Liver (tissue), 9 donors: Measurements from ENCODE around the gene MFNG. TPM values are rescaled to one million over a fixed set of nuclear protein-coding genes. Genes with fewer than 3 reads are reported as not detected.

Source experiments
- DNase-seq: peaks from one replicate; pipeline ENCODE4 v3.0.0-alpha.2; 2017; ENCODE audit warnings: low spot score
- H3K27ac ChIP-seq, 2 donors: one replicate each; pipeline ENCODE4 v1.7.0; 2013; ENCODE audit warnings: inconsistent platforms in 2 of 2, low read length in 2 of 2, control low read depth in 1 of 2, low read depth in 1 of 2, mild to moderate bottlenecking in 1 of 2
- H3K27me3 ChIP-seq, 4 donors: one replicate each; pipeline versions ENCODE4 v1.6.1 to v1.7.0; 2013; ENCODE audit warnings: low read length in 3 of 4, inconsistent platforms in 1 of 4, mild to moderate bottlenecking in 1 of 4, moderate library complexity in 1 of 4; ENCODE audit not compliant: control insufficient read depth in 4 of 4, insufficient read depth in 4 of 4
- H3K36me3 ChIP-seq, 4 donors: one replicate each; pipeline versions ENCODE4 v1.6.1 to v1.7.0; 2013; ENCODE audit warnings: low read length in 3 of 4, mild to moderate bottlenecking in 3 of 4, low read depth in 1 of 4, moderate library complexity in 1 of 4; ENCODE audit not compliant: control insufficient read depth in 4 of 4, insufficient read depth in 3 of 4
- H3K4me1 ChIP-seq, 4 donors: one replicate each; pipeline versions ENCODE4 v1.6.1 to v1.7.0; 2013; ENCODE audit warnings: low read length in 3 of 4, mild to moderate bottlenecking in 3 of 4, moderate library complexity in 1 of 4; ENCODE audit not compliant: control insufficient read depth in 4 of 4, insufficient read depth in 4 of 4
- H3K4me3 ChIP-seq, 3 donors: one replicate each; pipeline versions ENCODE4 v1.6.1 to v1.7.0; 2013; ENCODE audit warnings: low read length in 3 of 3, control low read depth in 1 of 3, low read depth in 1 of 3, mild to moderate bottlenecking in 1 of 3
- H3K9ac ChIP-seq, 2 donors: one replicate each; pipeline ENCODE4 v1.7.0; 2013; ENCODE audit warnings: low read length in 2 of 2, mild to moderate bottlenecking in 2 of 2, moderate library complexity in 2 of 2, control low read depth in 1 of 2, low read depth in 1 of 2
- H3K9me3 ChIP-seq, 4 donors: one replicate each; pipeline versions ENCODE4 v1.6.1 to v1.7.0; 2013; ENCODE audit warnings: low read length in 3 of 4; ENCODE audit not compliant: control insufficient read depth in 4 of 4
- EGR1 ChIP-seq, 2 donors: IDR thresholded peaks; 2 replicates each; pipeline ENCODE4 v1.6.1; 2016 to 2018; ENCODE audit warnings: antibody characterized with exemption in 2 of 2, low read depth in 2 of 2
- FOXA1 ChIP-seq: IDR thresholded peaks from 2 replicates; pipeline ENCODE4 v1.6.1; 2016; ENCODE audit warnings: antibody characterized with exemption
- FOXA2 ChIP-seq: IDR thresholded peaks from 2 replicates; pipeline ENCODE4 v1.6.1; 2016; ENCODE audit warnings: antibody characterized with exemption
- GABPA ChIP-seq, 2 donors: IDR thresholded peaks in 1 of 2; conservative IDR thresholded peaks in 1 of 2; 2 replicates each; pipeline ENCODE4 v1.6.1; 2016; ENCODE audit warnings: antibody characterized with exemption in 2 of 2, mild to moderate bottlenecking in 1 of 2, moderate library complexity in 1 of 2
- HNF4A ChIP-seq, 2 donors: conservative IDR thresholded peaks; 2 replicates each; pipeline ENCODE4 v1.6.1; 2016; ENCODE audit warnings: antibody characterized with exemption in 2 of 2, mild to moderate bottlenecking in 2 of 2
- HNF4G ChIP-seq: IDR thresholded peaks from 2 replicates; pipeline ENCODE4 v1.6.1; 2016; ENCODE audit warnings: antibody characterized with exemption
- NR2F2 ChIP-seq: IDR thresholded peaks from 2 replicates; pipeline ENCODE4 v1.6.1; 2016; ENCODE audit warnings: antibody characterized with exemption
- RAD21 ChIP-seq, 2 donors: IDR thresholded peaks; 2 replicates each; pipeline ENCODE4 v1.6.1; 2016; ENCODE audit warnings: antibody characterized with exemption in 2 of 2, mild to moderate bottlenecking in 2 of 2
- RXRA ChIP-seq, 2 donors: IDR thresholded peaks; 2 replicates each; pipeline ENCODE4 v1.6.1; 2017 to 2018; ENCODE audit warnings: antibody characterized with exemption in 2 of 2, mild to moderate bottlenecking in 1 of 2
- SP1 ChIP-seq: IDR thresholded peaks from 2 replicates; pipeline ENCODE4 v1.6.1; 2018; ENCODE audit warnings: antibody characterized with exemption, mild to moderate bottlenecking
- TAF1 ChIP-seq: conservative IDR thresholded peaks from 2 replicates; pipeline ENCODE4 v1.6.1; 2016; ENCODE audit warnings: antibody characterized with exemption, mild to moderate bottlenecking
- YY1 ChIP-seq: IDR thresholded peaks from 2 replicates; pipeline ENCODE4 v1.6.1; 2016; ENCODE audit warnings: antibody characterized with exemption, mild to moderate bottlenecking
- WGBS: extraction: QIAGEN DNeasy Blood & Tissue Kit; methylation state at CpG from one replicate; pipeline ENCODE4 v1.1.7; 2013; 5-methylcytosine and 5-hydroxymethylcytosine counted together
- polyA plus RNA-seq, 2 donors: library from polyadenylated mRNA; stranded (reverse) in 1 of 2; unstranded in 1 of 2; fragments of 200-250 nt in 1 of 2; fragments of >200 nt in 1 of 2; fragmentation: Nextera tagmentation in 1 of 2; extraction: Ambion mirVana in 1 of 2; gene quantifications; one replicate each; pipeline versions ENCODE4 v1.2.1 to v1.2.3, GENCODE V29; 2013 to 2015
- total RNA-seq, 2 donors: library from RNA; depleted of rRNA; stranded (reverse); fragments of >200 nt; gene quantifications; one replicate each; pipeline ENCODE4 v1.2.3, GENCODE V29; 2014
- TF ChIP-seq, protein P1 (sequence below): IDR thresholded peaks from 2 replicates; pipeline ENCODE4 v1.6.1; 2016; ENCODE audit warnings: antibody characterized with exemption
- TF ChIP-seq, protein P2 (sequence below): IDR thresholded peaks from 2 replicates; pipeline ENCODE4 v1.6.1; 2016; ENCODE audit warnings: antibody characterized with exemption
- TF ChIP-seq, protein P3 (sequence below): fragments of 150-350 bp; IDR thresholded peaks from 2 replicates; pipeline ENCODE4 v1.5.1; 2017; ENCODE audit warnings: improper control_type of control experiment, low read depth, low read length; ENCODE audit not compliant: missing input control
- TF ChIP-seq, protein P4 (sequence below): IDR thresholded peaks from 2 replicates; pipeline ENCODE4 v1.6.1; 2016; ENCODE audit warnings: antibody characterized with exemption
- TF ChIP-seq, protein P5 (sequence below): IDR thresholded peaks from 2 replicates; pipeline ENCODE4 v1.6.1; 2016; ENCODE audit warnings: antibody characterized with exemption, mild to moderate bottlenecking
- donor health status: healthy.
- donor health status: healthy.
- donor health status: healthy.
- donor health status: healthy.
- donor health status: healthy.

Gene MFNG
- total and polyA plus RNA-seq, 4 donors: 5.0 to 10.7 (median 7.4) TPM

DNA sequence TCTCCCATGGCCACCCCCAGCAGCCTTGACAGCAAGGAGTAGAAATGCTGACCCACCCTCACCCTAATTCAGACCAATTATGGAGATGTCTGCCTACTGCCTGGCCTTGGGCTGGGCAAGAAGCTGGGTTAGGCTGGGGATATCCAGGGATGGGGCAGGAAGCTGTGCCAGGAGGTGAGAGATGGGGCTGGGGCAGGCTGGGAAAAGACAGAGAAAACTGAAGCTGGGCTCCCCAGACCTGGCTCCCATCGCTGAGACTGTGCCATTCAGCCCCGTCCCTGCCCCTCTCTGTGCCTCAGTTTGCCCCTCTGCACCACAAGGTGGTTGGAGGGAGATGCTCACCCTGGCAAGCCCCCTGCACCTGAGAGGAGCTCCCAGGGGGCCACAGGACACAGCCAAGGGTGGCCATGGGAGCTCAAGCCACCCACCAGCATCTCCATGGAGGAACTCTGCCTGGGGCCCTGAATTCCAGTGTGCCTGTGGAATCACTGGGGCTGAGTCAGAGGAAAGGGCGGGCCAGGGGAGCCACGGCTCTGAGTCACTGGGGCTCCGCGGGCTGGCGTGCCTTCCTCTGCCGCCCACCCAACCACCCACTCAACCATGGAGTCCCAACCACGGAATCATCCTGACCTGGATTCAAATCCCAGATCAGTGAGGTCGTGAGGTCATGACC lies 39.0 kb upstream of the MFNG start:
- Histone ChIP-seq H3K4me3 (no peak overlapping the region), H3K9ac (no peak overlapping the region), H3K4me1 (no peaks in the 10 kb centered on the region), H3K27ac (no peak overlapping the region), H3K27me3 (no peaks in the 10 kb centered on the region), H3K9me3 (no peaks in the 10 kb centered on the region), H3K36me3 (no peaks in the 10 kb centered on the region)
- no peak for TF ChIP-seq SP1
- TF ChIP-seq HNF4A (conservative IDR thresholded peaks at IDR 0.05): no peak
- TF ChIP-seq RAD21 (IDR thresholded peaks at IDR 0.05): no peak
- TF ChIP-seq, protein P1, sequence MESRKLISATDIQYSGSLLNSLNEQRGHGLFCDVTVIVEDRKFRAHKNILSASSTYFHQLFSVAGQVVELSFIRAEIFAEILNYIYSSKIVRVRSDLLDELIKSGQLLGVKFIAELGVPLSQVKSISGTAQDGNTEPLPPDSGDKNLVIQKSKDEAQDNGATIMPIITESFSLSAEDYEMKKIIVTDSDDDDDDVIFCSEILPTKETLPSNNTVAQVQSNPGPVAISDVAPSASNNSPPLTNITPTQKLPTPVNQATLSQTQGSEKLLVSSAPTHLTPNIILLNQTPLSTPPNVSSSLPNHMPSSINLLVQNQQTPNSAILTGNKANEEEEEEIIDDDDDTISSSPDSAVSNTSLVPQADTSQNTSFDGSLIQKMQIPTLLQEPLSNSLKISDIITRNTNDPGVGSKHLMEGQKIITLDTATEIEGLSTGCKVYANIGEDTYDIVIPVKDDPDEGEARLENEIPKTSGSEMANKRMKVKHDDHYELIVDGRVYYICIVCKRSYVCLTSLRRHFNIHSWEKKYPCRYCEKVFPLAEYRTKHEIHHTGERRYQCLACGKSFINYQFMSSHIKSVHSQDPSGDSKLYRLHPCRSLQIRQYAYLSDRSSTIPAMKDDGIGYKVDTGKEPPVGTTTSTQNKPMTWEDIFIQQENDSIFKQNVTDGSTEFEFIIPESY: no peak
- TF ChIP-seq TAF1: no peak
- TF ChIP-seq, protein P2, sequence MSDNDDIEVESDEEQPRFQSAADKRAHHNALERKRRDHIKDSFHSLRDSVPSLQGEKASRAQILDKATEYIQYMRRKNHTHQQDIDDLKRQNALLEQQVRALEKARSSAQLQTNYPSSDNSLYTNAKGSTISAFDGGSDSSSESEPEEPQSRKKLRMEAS: no peak
- TF ChIP-seq FOXA1: no peak
- TF ChIP-seq, protein P3, sequence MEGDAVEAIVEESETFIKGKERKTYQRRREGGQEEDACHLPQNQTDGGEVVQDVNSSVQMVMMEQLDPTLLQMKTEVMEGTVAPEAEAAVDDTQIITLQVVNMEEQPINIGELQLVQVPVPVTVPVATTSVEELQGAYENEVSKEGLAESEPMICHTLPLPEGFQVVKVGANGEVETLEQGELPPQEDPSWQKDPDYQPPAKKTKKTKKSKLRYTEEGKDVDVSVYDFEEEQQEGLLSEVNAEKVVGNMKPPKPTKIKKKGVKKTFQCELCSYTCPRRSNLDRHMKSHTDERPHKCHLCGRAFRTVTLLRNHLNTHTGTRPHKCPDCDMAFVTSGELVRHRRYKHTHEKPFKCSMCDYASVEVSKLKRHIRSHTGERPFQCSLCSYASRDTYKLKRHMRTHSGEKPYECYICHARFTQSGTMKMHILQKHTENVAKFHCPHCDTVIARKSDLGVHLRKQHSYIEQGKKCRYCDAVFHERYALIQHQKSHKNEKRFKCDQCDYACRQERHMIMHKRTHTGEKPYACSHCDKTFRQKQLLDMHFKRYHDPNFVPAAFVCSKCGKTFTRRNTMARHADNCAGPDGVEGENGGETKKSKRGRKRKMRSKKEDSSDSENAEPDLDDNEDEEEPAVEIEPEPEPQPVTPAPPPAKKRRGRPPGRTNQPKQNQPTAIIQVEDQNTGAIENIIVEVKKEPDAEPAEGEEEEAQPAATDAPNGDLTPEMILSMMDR: no peak
- no peak for TF ChIP-seq NR2F2
- WGBS: 74% methylated on average over 10 of the region's 10 CpGs
- no peak for DNase-seq

DNA sequence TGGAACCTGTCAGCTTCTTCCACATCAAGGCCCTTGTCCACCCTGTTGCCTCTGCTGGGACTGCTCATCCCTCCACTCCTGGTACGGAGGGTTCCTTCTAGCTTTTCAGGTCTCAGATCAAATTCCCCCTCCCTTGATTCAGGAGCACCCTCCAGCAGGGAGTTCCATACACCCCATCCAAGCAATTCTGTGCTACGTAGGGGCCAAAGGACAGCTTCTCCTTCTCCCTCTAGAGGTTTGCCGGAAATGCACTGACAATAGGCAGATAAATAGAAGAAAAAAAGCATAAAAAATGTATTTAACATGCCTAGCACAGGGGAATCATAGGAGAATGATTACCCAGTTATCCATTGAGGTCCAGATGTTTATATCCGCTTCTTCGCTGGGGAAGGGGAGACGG lies 36.3 kb upstream of the MFNG start:
- Histone ChIP-seq H3K9me3 (no peaks in the 10 kb centered on the region), H3K27ac (no peak overlapping the region), H3K9ac (no peak overlapping the region), H3K36me3 (no peaks in the 10 kb centered on the region), H3K4me1 (peaks cover 0 to 18% (median 9%) of the 10 kb centered on the region in 4 donors), H3K4me3 (no peak overlapping the region), H3K27me3 (no peaks in the 10 kb centered on the region)
- no peak for DNase-seq
- TF ChIP-seq FOXA2: no peak
- no peak for TF ChIP-seq FOXA1
- TF ChIP-seq, protein P4, sequence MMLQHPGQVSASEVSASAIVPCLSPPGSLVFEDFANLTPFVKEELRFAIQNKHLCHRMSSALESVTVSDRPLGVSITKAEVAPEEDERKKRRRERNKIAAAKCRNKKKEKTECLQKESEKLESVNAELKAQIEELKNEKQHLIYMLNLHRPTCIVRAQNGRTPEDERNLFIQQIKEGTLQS: no peak
- no peak for TF ChIP-seq GABPA (IDR thresholded peaks at IDR 0.05 in 1 of 2, conservative IDR thresholded peaks at IDR 0.05 in 1 of 2)
- TF ChIP-seq HNF4A (conservative IDR thresholded peaks at IDR 0.05): no peak
- TF ChIP-seq RAD21 (IDR thresholded peaks at IDR 0.05): no peak
- TF ChIP-seq TAF1: no peak
- TF ChIP-seq RXRA (IDR thresholded peaks at IDR 0.05): no peak
- TF ChIP-seq, protein P2: no peak
- TF ChIP-seq NR2F2: no peak
- TF ChIP-seq, protein P5, sequence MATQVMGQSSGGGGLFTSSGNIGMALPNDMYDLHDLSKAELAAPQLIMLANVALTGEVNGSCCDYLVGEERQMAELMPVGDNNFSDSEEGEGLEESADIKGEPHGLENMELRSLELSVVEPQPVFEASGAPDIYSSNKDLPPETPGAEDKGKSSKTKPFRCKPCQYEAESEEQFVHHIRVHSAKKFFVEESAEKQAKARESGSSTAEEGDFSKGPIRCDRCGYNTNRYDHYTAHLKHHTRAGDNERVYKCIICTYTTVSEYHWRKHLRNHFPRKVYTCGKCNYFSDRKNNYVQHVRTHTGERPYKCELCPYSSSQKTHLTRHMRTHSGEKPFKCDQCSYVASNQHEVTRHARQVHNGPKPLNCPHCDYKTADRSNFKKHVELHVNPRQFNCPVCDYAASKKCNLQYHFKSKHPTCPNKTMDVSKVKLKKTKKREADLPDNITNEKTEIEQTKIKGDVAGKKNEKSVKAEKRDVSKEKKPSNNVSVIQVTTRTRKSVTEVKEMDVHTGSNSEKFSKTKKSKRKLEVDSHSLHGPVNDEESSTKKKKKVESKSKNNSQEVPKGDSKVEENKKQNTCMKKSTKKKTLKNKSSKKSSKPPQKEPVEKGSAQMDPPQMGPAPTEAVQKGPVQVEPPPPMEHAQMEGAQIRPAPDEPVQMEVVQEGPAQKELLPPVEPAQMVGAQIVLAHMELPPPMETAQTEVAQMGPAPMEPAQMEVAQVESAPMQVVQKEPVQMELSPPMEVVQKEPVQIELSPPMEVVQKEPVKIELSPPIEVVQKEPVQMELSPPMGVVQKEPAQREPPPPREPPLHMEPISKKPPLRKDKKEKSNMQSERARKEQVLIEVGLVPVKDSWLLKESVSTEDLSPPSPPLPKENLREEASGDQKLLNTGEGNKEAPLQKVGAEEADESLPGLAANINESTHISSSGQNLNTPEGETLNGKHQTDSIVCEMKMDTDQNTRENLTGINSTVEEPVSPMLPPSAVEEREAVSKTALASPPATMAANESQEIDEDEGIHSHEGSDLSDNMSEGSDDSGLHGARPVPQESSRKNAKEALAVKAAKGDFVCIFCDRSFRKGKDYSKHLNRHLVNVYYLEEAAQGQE: no peak
- no peak for TF ChIP-seq HNF4G
- TF ChIP-seq YY1: no peak
- no peak for TF ChIP-seq EGR1 (IDR thresholded peaks at IDR 0.05; ENCODE audit: low read depth in 2 of 2)
- TF ChIP-seq, protein P1: no peak
- TF ChIP-seq SP1: no peak
- 88% methylated on average over 6 of the region's 6 CpGs for WGBS
